K562 (cell line): ENCODE results near the gene HAUS7.

Experiments used
- HMGXB4 ChIP-seq: sonication (generic); formaldehyde crosslinking; IDR thresholded peaks from 2 replicates; pipeline ENCODE4 v1.8.1; 2023; ENCODE audit warnings: mild to moderate bottlenecking, missing genetic modification reagents
- POLR2A ChIP-seq: fragments of 450-650 bp; conservative IDR thresholded peaks from 2 replicates; pipeline ENCODE4 v1.6.1; 2016
- POLR2AphosphoS5 ChIP-seq: IDR thresholded peaks from 2 replicates; pipeline ENCODE4 v1.6.1; 2011; ENCODE audit warnings: mild to moderate bottlenecking, low read depth, low read length, moderate library complexity; ENCODE audit not compliant: control insufficient read depth, insufficient read depth
- RAD21 ChIP-seq, 2 experiments: fragments of 250-450 bp in 1 of 2; fragments of 450-650 bp in 1 of 2; sonication (Bioruptor Pico) in 1 of 2; formaldehyde crosslinking in 1 of 2; IDR thresholded peaks in 1 of 2; conservative IDR thresholded peaks in 1 of 2; 2 replicates each; pipeline versions ENCODE4 v1.4.0 to v1.8.0; 2020 to 2022; ENCODE audit warnings: mild to moderate bottlenecking in 2 of 2, moderate library complexity in 1 of 2
- REST ChIP-seq, 2 experiments: fragments of 450-650 bp; formaldehyde crosslinking in 1 of 2; IDR thresholded peaks; 2 replicates each; pipeline versions ENCODE4 v1.4.0 to v1.6.1; 2014 to 2020; ENCODE audit warnings: mild to moderate bottlenecking in 2 of 2, borderline replicate concordance in 1 of 2, low read depth in 1 of 2
- ZBTB43 ChIP-seq: sonication (generic); formaldehyde crosslinking; IDR thresholded peaks from 2 replicates; pipeline ENCODE4 v1.8.0; 2023; ENCODE audit warnings: mild to moderate bottlenecking, missing genetic modification reagents
- ZFP91 ChIP-seq: sonication (generic); formaldehyde crosslinking; IDR thresholded peaks from 2 replicates; pipeline ENCODE4 v1.8.0; 2022; ENCODE audit warnings: mild to moderate bottlenecking, missing genetic modification reagents

- TF ChIP-seq POLR2A (no peak), REST (IDR thresholded peaks at IDR 0.05; ENCODE audit: borderline replicate concordance) (peak; percentile 6; the same call in 1 of the 2 replicates), REST (CRISPR knock-in tag; IDR thresholded peaks at IDR 0.05; ENCODE audit: low read depth) (no peak), HMGXB4 (CRISPR knock-in tag) (no peak), RAD21 (CRISPR knock-in tag; conservative IDR thresholded peaks at IDR 0.05 in 1 of 2, IDR thresholded peaks at IDR 0.05 in 1 of 2) (no peak), POLR2AphosphoS5 (no peak), ZFP91 (CRISPR knock-in tag) (no peak), ZBTB43 (CRISPR knock-in tag) (no peak)
Observed at GRCh38 chrX:153416781-153417450, 53.5 kb downstream of the HAUS7 start.
